Breast epithelium (tissue), 4 donors: ENCODE measurements around the gene RIMS1. TPM values are rescaled to one million over a fixed set of nuclear protein-coding genes. Genes with fewer than 3 reads are reported as not detected.

Experiments used
- DNase-seq, 2 donors: peaks; one replicate each; pipeline ENCODE4 v3.0.0-alpha.2; 2019; ENCODE audit warnings: low spot score in 2 of 2
- H3K27ac ChIP-seq, 2 donors: fragments of 200-600 bp; sonication (generic) in 1 of 2; one replicate each; pipeline ENCODE4 v1.5.1; 2016 to 2019; ENCODE audit warnings: mild to moderate bottlenecking in 1 of 2
- H3K27me3 ChIP-seq, 2 donors: fragments of 200-600 bp; sonication (generic) in 1 of 2; one replicate each; pipeline versions ENCODE4 v1.5.1 to v1.6.0; 2017 to 2019; ENCODE audit warnings: control low read depth in 1 of 2, mild to moderate bottlenecking in 1 of 2
- H3K36me3 ChIP-seq: fragments of 200-600 bp; one replicate; pipeline ENCODE4 v1.5.1; 2019
- H3K4me1 ChIP-seq, 2 donors: fragments of 200-600 bp; sonication (generic); one replicate each; pipeline ENCODE4 v1.5.1; 2016 to 2019; ENCODE audit warnings: control low read depth in 1 of 2
- H3K4me3 ChIP-seq, 3 donors: fragments of 200-600 bp; sonication (generic); 1 replicate in 2 of 3; 2 replicates in 1 of 3; pipeline ENCODE4 v1.5.1; 2016 to 2019; ENCODE audit warnings: mild to moderate bottlenecking in 3 of 3, moderate library complexity in 2 of 3
- H3K9me3 ChIP-seq, 2 donors: fragments of 200-600 bp; sonication (generic) in 1 of 2; one replicate each; pipeline ENCODE4 v1.5.1; 2016 to 2019; ENCODE audit warnings: control low read depth in 1 of 2
- POLR2A ChIP-seq: fragments of 450-650 bp; IDR thresholded peaks from one replicate; pipeline ENCODE4 v1.6.1; 2016; ENCODE audit warnings: antibody characterized with exemption, mild to moderate bottlenecking, moderate library complexity
- POLR2AphosphoS5 ChIP-seq, 3 donors: sonication (generic); formaldehyde crosslinking; IDR thresholded peaks; one replicate each; pipeline ENCODE4 v1.6.1; 2017; ENCODE audit warnings: antibody characterized with exemption in 3 of 3
- intact Hi-C: fragments of 100-400 bp; cut with DNase I; formaldehyde crosslinking; loops from one replicate; pipeline ENCODE4 v1.15.1; 2023; ENCODE audit warnings: low total_unique reads
- total RNA-seq, 3 donors: library from RNA; depleted of rRNA; stranded (reverse); fragments of >200 nt; gene quantifications; one replicate each; pipeline ENCODE4 v1.1.0, GENCODE V29; 2016
- TF ChIP-seq, protein P1 (sequence below), 3 donors: fragments of 450-650 bp; IDR thresholded peaks; one replicate each; pipeline ENCODE4 v1.5.1; 2016 to 2017; ENCODE audit warnings: antibody characterized with exemption in 3 of 3, mild to moderate bottlenecking in 3 of 3, moderate library complexity in 3 of 3

RIMS1 gene
- total RNA-seq, 3 donors from 2014 or later = 1.3 to 4.0 (median 2.6) TPM

DNA sequence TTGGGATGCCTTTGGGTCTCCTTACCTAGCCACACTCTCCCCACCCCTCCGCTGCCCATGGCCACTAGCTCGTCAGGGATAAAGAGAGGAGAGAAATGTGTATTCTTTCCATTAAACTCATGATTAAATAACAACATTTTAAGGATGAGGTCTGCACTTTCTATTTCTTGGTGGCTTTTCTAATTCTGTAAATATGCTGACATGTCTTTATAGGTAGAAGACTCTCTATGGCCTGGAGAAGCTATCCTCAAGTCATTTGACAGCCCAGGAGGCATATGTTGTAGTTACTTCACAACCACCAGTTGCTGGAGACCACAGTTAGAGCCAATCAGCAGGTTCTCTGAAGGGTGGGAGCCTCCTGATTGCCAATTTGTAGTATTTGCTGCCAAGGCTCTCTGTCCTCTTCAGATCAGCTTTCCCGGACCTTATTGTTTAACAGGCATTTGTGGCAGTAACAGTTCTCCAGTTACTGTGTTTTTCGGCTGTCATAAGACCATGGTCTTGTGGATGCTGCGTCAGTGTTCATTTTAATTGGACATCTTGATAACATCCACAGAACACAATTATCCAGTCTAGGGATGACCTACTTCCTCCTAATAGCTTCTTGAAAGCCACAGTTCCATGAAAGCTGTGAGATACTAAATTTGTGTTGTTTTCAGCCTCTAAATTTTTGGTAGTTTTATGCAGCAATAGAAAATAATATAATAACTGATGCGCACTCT lies 530.6 kb downstream of the RIMS1 start:
- H3K9me3 ChIP-seq = no peaks in the 10 kb centered on the region
- no peak overlapping the region for H3K4me3 ChIP-seq
- no peak overlapping the region for H3K27ac ChIP-seq
- no peaks in the 10 kb centered on the region for H3K4me1 ChIP-seq
- TF ChIP-seq POLR2AphosphoS5 (IDR thresholded peaks at IDR 0.05) (no peak), POLR2A (no peak)
- TF ChIP-seq, protein P1, sequence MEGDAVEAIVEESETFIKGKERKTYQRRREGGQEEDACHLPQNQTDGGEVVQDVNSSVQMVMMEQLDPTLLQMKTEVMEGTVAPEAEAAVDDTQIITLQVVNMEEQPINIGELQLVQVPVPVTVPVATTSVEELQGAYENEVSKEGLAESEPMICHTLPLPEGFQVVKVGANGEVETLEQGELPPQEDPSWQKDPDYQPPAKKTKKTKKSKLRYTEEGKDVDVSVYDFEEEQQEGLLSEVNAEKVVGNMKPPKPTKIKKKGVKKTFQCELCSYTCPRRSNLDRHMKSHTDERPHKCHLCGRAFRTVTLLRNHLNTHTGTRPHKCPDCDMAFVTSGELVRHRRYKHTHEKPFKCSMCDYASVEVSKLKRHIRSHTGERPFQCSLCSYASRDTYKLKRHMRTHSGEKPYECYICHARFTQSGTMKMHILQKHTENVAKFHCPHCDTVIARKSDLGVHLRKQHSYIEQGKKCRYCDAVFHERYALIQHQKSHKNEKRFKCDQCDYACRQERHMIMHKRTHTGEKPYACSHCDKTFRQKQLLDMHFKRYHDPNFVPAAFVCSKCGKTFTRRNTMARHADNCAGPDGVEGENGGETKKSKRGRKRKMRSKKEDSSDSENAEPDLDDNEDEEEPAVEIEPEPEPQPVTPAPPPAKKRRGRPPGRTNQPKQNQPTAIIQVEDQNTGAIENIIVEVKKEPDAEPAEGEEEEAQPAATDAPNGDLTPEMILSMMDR (IDR thresholded peaks at IDR 0.05) = no peak
- no peaks in the 10 kb centered on the region for H3K27me3 ChIP-seq
- no peaks in the 10 kb centered on the region for H3K36me3 ChIP-seq
- intact Hi-C loops = no loop called here
- DNase-seq = no peak

DNA sequence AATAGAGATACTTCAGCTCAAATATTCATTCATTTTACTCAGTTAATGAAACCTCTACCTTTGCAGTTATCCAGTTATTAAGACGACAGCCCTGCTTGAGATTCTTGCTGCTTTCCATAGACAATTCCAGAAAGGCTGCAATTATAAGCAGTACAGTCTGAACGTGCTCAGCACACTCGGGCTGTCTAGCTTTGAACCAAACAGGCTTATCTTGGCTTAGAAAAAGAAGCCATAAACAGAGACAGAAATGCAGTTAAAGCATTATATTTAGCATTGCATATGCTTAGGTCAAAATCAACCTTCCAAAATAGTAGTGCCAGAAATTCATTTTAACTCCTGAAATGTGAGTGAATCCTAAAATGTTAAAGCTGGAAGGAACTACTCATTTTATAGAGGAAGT lies 531.4 kb downstream of the RIMS1 start:
- Histone ChIP-seq H3K4me3 (no peak overlapping the region), H3K4me1 (no peaks in the 10 kb centered on the region), H3K27me3 (no peaks in the 10 kb centered on the region), H3K9me3 (no peaks in the 10 kb centered on the region), H3K27ac (no peak overlapping the region), H3K36me3 (no peaks in the 10 kb centered on the region)
- TF ChIP-seq, protein P1 (IDR thresholded peaks at IDR 0.05) = no peak
- no peak for TF ChIP-seq POLR2A
- no peak for TF ChIP-seq POLR2AphosphoS5 (IDR thresholded peaks at IDR 0.05)
- DNase-seq = no peak
- intact Hi-C loops = no loop called here

DNA sequence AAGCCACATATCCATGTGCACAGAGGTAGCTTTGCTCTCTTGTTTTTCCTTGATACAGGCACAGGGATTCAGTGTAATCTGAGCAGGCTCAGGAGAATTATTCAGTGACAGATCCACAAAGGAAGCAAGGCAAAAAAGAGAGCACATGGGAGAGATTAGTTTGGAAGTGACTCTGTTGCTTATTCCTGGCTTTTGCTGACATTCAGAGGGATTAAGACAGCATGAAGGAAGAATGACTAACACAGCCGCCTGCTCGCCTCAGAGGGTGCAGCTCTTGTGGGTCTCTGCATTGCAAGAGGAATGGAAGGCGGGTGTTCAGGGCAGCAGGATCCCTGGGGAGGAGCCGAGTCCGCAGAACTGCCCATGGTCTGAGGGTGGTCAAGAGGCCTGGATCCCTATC lies 532.1 kb downstream of the RIMS1 start:
- H3K4me3 ChIP-seq = no peak overlapping the region
- TF ChIP-seq POLR2A (no peak), POLR2AphosphoS5 (IDR thresholded peaks at IDR 0.05) (no peak)
- TF ChIP-seq, protein P1 (IDR thresholded peaks at IDR 0.05) = no peak
- H3K9me3 ChIP-seq = no peaks in the 10 kb centered on the region
- H3K4me1 ChIP-seq = no peaks in the 10 kb centered on the region
- H3K27ac ChIP-seq = no peak overlapping the region
- no peaks in the 10 kb centered on the region for H3K36me3 ChIP-seq
- no peaks in the 10 kb centered on the region for H3K27me3 ChIP-seq
- intact Hi-C loops = no loop called here
- no peak for DNase-seq

DNA sequence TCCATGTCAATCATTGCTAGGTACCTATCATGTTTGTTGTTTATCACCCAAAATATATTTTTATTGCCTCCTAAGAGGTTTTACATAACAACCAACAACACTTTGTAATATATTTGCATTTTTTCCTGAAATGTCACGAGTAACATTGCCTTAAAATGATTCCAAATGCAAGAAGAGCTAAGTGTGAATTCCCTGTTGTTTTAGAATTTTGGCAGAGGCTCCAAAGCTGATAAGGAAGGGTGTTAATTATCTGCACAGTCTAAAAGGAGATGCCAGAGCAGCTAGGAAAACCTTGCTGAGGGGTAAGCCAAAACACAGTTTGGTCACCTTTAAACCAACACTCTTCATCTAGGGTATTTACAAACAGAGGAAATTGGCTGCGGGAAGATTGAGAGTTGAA lies 533.6 kb downstream of the RIMS1 start:
- TF ChIP-seq, protein P1 (IDR thresholded peaks at IDR 0.05) = no peak
- no peak for TF ChIP-seq POLR2A
- no peak for TF ChIP-seq POLR2AphosphoS5 (IDR thresholded peaks at IDR 0.05)
- no peaks in the 10 kb centered on the region for H3K36me3 ChIP-seq
- no peak overlapping the region for H3K4me3 ChIP-seq
- no peaks in the 10 kb centered on the region for H3K4me1 ChIP-seq
- no peak overlapping the region for H3K27ac ChIP-seq
- H3K9me3 ChIP-seq = no peaks in the 10 kb centered on the region
- intact Hi-C loops = no loop called here
- DNase-seq = no peak
- H3K27me3 ChIP-seq = no peaks in the 10 kb centered on the region

DNA sequence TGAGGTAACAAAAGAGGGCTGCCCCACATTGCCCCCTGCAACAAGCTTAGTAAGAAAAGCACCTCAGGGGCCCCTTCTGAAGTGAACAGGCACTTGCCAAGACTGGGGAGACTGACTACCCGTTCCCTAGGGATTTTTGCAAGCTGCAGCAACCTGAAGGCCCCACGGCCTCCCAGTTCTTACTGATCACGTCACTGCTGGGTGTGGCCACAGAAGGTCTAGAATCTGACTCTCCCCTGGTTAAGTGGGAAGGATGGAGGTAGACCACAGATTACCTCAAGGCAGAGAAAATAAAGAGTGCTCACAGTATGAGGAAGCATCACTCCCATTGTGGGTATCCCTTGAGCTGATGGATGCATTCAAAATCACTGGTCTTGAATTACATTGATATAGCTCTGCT lies 534.1 kb downstream of the RIMS1 start:
- H3K9me3 ChIP-seq = no peaks in the 10 kb centered on the region
- no peak for DNase-seq
- intact Hi-C loops = no loop called here
- no peak overlapping the region for H3K4me3 ChIP-seq
- no peak for TF ChIP-seq POLR2AphosphoS5 (IDR thresholded peaks at IDR 0.05)
- no peak for TF ChIP-seq POLR2A
- TF ChIP-seq, protein P1 (IDR thresholded peaks at IDR 0.05) = no peak
- no peaks in the 10 kb centered on the region for H3K4me1 ChIP-seq
- H3K27me3 ChIP-seq = no peaks in the 10 kb centered on the region
- H3K27ac ChIP-seq = no peak overlapping the region
- no peaks in the 10 kb centered on the region for H3K36me3 ChIP-seq
